Activated effector memory CD4-positive, alpha-beta T cell treated with Interleukin-2 at 50 U/mL for 16 hours (primary cell): Measurements from ENCODE around the gene KRT23.

Experiments
- DNase-seq: peaks from one replicate; pipeline ENCODE4 v3.0.0-alpha.2; 2020

KRT23 gene

DNA sequence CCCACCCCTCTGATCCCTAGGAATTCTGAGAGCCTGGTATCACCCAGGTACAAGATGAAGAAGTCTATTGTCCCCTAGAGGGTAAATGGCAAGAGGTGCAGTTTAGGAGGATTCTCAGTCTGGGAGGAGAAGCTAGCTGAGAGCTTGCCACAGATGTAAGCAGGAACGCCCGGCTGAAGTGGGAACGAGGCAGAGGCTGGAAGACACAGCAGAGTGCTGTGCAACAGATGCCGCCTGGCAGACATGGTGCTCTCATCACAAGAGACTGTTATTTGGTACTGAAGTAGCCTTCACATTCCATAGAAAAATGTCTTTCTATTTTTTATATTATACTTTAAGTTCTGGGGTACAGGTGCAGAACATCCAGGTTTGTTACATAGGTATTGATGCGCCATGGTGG is 32.1 kb downstream of the KRT23 start:
- no peak for DNase-seq

GRCh38 chr17:40903129-40903847 is 34.2 kb downstream of the KRT23 start:
- DNase-seq: no peak

- DNase-seq: no peak
Measured at GRCh38 chr17:40902498-40902897, 34.9 kb downstream of the KRT23 start.

DNA sequence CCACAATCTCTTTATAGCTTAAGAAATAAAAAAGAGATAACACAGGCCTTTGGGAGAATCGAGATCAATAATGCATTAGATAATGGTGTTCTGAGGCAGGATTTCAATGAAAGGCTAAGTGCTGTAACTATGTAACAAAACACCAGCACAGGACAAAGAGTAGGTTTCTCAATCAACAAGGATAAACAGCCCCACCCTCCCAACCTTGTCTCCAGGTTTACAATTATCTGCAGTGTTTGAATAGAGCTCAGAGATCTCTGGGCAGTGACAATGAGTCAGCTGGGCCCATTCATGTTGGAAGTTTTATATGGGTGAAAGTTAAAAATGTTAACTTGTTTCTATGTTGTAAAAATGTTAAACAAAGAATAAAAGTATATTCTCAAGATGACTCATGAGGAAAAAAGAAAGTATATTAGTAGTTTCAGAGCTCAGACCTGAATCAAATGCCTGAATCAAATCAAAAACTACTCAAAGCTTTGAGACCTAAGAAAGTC is 35.4 kb downstream of the KRT23 start:
- DNase-seq: no peak

GRCh38 chr17:40900809-40901356 is 36.6 kb downstream of the KRT23 start:
- no peak for DNase-seq

DNA sequence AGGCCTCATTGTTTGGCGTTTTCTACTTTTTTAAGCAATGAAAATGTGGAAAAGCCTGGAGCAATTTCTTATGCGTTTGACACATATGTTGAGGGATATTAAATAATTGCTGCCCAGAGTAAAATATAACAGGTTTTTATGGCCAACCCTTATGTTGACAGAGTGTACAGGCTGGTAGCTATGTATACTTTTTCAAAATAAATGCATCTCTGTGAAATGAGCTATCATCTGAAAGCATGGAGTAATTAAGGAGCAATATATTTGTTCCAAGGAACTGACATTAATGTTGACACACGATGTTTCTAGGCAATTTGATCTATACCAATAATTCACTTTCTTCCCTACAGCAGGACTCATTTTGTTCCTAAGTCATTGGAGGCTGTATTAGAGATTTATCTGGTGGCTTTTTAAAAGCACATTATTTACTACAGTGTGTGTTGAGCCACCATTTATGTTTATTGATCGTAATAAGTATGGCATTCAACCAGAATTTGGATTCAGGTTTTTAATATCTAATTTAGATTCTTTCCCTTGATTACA is 40.5 kb downstream of the KRT23 start:
- no peak for DNase-seq

DNA sequence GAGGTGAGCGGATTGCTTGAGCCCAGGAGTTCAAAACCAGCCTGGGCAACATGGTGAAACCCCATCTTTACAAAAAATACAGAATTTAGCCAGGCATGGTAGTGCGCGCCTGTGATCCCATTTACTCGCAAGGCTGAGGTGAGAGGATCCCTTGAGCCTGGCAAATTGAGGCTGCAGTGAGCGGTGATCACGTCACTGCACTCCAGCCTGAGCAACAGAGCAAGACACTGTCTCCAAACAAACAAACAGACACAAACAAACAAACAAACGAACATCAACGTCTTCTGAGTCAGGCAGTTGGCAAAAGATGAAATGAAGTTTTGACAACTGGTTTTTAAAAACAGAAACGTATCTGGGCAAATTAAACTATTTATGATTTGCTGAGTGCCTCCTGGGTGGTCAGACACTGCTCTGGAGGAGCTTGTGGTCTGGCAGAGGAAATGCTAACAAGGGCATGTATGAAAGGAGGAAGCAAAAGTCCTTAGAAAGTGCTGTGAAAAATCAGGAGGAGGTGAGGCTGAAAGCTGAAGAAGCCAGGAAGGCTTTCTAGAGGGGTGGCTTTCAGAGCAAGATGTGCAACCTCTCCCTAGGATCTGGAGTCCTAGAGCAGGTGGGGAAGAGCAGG is 42.2 kb downstream of the KRT23 start:
- no peak for DNase-seq

DNA sequence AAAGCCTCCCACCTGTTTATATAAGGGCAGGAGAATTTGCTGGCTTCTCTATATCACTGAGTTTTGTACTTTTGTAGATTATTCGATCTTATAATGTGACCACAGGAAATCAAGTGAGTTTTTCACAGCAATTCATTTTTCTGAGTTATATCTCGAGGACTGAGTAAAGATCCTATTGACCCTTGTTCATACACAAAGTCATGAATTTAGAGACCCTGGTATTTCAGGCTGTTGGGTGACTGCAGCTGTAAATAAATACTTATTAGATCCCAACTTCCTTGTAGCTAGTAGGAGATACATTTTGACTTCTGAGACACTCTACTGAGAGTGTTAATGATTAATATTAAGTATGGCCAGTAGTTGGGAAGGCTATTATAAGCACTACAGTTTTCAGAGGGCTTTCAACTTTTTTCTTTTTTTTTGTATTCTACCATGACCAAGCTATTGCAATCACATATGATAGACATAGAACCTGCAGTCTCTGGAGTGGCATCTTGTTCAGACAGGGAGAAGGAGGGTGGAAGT is 49.2 kb downstream of the KRT23 start:
- DNase-seq: no peak

DNA sequence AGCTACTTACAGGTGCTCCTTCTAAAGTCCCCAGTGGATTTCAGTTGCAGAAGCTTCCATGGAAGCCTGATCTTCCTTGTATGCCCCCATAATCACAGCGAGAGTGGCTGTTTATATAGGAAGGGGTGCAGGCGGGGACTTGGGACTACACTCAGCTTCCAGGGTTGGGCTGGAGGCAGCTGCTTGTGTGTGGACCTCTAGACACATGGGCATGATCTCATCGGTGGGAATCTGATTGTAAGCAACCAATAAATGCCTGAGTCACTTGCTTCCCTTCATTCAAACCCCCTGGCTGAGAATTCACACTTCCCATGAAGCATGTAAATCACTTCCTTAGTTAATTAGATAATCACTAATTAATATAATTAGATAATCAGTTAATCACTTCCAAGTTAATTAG is 51.4 kb downstream of the KRT23 start:
- DNase-seq: no peak

DNA sequence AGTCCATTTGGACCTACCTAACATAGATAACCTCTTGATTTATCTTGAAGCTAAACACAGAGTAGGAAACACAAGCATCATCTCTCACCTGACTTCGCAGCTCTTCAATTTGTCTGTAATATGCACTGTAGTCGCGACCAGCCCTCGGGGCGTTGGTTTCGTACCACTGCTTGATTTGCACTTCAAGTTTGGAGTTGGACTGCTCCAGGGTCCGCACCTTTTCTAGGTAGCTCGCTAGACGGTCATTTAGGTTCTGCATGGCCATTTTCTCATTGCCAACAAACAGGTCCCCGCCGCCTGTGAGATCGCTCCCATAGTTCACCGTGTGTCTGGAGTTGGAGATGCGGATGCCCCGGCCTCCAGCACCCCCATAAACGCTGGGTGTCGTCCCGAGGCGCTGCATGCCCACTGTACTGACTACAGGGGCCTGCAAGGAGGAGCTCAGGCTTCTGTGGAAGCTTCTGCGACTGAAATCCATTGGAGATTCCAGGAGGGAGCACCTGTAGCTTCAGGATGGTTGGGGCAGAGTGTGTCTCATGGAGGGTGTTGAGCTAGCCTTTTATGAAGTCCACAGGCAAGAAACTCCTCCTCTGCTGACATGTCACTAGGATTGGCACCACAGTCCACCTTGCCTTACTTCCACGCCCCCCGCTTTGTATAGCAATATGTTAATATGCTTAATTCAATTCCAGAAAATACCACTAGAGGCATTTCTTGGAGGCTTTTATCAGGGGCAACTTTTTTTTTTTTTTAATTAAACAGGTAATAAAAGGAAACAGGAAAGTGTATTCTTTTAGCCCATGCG is 52.5 kb downstream of the KRT23 start, which contains the start of gene KRT20:
Gene KRT20 (minus strand): TSS at position 535 of the 805 bp plus-strand sequence. CDS start 57 bp downstream, at position 478.
- DNase-seq: no peak

DNA sequence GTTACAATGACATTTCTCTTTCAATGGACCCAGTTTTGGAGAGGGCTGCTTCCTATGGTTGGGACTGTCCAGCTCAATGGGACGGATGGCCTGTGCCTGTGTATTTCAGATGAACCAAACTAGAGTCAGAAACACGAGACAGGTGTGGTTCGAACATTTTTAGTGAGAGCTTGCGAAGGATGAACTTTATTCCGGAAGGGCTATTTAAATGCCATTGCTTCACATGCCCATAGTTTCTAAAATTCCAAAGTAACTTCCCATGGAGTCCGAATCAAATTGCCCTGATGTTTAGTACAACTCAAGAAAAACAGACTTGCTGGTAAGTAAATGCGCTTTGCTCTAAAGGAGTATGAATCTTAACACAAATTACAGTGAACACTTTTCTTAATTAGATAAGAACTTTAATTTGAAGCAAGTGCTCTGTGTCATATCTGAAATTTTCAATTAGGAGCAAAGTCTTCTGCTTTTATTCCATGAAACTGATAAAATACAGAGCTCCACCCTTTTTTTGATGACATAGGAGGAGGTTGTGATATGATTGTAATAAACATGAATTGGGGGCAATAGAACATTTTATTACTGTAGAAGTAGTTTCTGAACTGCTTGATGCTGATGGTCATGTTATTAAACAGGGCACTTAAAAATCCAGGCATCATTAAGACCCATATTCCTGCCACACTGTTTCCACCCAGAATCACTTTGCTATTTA is 53.7 kb downstream of the KRT23 start:
- no peak for DNase-seq

GRCh38 chr17:40883031-40883430 is 54.4 kb downstream of the KRT23 start:
- no peak for DNase-seq

GRCh38 chr17:40879026-40879425 is 58.4 kb downstream of the KRT23 start:
- DNase-seq: no peak

- DNase-seq: no peak
Measured at GRCh38 chr17:40878044-40878443, 59.4 kb downstream of the KRT23 start.

GRCh38 chr17:40873801-40874200 is 63.6 kb downstream of the KRT23 start:
- DNase-seq: no peak

- no peak for DNase-seq
Measured at GRCh38 chr17:40873255-40873654, 64.2 kb downstream of the KRT23 start.
